GF-D8 (cell line): ENCODE results near the gene TCN1.
"Not testable (repeated sequence)": the region's sequence is repeated elsewhere in the genome, so short reads cannot be mapped to it uniquely, and the experiment has no call there.

Experiments used
- DNase-seq: peaks from one replicate; lab custom pipeline; 2025; lab: John Stamatoyannopoulos, UW

The TCN1 gene

GRCh38 chr11:59866397-59866796 is at the start of gene TCN1:
TSS of gene TCN1 (minus strand) at chr11:59866487. CDS start at chr11:59866470, 17 bp downstream.
- DNase-seq: peak; percentile 70

DNA sequence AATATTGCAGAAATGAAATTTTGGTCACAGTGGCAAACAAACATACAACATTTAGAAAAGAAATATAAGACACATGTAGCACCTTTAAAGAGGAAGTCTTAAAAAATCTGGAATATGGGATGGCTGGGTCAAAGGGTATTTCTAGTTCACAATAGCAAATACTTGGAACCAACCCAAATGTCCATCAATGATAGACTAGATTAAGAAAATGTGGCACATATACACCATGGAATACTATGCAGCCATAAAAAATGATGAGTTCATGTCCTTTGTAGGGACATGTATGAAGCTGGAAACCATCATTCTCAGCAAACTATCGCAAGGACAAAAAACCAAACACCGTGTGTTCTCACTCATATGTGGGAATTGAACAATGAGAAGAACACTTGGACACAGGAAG is 37.3 kb upstream of the TCN1 start:
- not testable (repeated sequence) for DNase-seq

GRCh38 chr11:59901306-59901705 is 35.0 kb upstream of the TCN1 start:
- no peak for DNase-seq

DNA sequence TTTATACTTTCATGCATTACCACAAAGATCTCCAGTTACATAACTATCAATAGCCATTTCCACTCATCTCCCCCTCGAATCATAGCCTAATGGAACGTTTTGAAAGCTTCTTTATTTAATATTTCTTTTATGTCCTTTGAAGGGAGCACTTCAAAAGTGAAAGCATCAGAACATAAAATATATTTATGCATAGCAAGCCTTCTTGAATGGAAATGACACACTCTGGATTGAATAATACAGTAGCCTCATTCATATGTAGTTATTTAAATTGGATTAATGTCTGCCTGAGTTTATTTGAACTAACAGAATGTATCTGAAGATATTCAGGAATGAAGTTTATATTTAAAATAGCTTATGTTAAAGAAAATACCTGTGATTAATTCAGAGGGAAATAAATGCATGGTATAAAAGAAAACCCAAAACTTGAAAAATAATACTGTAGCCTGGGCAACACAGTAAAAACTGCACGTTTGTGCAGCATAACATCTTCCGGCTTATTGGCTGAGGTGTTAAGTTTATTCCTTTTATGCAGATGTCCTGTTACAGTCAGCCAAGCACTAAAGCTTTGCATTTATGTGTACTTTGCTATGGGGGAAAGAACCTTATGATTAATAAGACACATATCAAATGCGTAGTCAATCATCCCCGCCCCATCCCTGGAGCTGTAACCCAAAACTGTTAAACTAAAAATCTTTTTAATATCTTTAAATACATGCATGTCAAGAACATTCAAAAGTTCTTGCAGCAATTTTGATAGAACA is 34.3 kb upstream of the TCN1 start:
- no peak for DNase-seq

- DNase-seq: no peak
Observed at GRCh38 chr11:59899532-59899931, 33.2 kb upstream of the TCN1 start.

- DNase-seq: no peak
Observed at GRCh38 chr11:59898650-59899049, 32.4 kb upstream of the TCN1 start.

DNA sequence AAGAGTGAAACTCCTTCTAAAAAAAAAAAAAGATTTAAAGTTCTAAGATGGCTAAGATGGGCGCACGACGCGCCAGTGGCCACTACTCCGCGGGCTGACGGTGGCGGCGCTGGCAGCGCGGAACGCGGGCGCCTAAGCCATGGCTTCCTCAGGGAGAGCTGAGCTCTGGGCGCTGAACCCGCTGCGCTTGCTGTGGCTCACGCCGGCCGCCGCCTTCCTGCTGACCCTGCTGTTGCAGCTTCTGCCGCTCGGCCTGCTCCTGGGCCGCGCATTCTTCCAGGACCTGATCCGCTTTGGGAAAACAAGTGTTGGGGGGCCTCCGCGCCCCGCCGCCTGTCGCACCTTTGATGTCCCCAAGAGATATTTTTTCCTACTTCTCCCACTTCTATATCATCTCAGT is 31.8 kb upstream of the TCN1 start:
- no peak for DNase-seq

- DNase-seq: no peak
Observed at GRCh38 chr11:59894616-59895015, 28.3 kb upstream of the TCN1 start.

- peak; percentile 33 for DNase-seq
Observed at GRCh38 chr11:59891781-59892181, 25.5 kb upstream of the TCN1 start.

DNA sequence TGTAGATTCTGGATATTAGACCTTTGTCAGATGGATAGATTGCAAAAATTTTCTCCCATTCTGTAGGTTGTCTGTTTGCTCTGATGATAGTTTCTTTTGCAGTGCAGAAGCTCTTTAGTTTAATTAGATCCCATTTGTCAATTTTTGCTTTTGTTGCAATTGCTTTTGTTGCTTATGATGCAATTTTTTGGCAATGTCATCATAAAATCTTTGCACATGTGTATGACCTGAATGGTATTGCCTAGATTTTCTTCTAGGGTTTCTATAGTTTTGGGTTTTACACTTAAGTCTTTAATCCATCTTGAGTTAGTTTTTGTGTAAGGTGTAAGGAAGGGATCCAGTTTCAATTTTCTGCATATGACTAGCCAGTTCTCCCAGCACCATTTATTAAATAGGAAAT is 20.9 kb upstream of the TCN1 start:
- DNase-seq: not testable (repeated sequence)

DNA sequence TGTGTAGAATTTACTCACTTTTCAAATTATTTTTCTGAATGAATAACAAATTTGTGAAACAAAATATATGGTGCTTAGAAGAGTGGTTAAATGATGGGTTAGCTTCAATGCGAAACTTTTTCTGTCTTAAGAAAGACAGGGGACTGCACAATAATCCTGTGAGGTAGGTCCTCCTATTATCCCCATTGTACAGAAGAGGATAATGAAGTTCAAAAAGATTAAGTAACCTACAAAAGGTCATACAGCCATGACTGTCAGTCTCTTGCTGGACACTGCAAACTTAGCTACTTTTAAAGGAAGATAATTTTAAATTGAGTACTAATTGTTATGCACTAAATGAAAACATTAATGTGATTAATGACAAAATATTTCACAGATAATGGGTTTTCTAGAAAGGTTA is 17.3 kb upstream of the TCN1 start:
- no peak for DNase-seq

- no peak for DNase-seq
Observed at GRCh38 chr11:59879567-59879966, 13.3 kb upstream of the TCN1 start.

DNA sequence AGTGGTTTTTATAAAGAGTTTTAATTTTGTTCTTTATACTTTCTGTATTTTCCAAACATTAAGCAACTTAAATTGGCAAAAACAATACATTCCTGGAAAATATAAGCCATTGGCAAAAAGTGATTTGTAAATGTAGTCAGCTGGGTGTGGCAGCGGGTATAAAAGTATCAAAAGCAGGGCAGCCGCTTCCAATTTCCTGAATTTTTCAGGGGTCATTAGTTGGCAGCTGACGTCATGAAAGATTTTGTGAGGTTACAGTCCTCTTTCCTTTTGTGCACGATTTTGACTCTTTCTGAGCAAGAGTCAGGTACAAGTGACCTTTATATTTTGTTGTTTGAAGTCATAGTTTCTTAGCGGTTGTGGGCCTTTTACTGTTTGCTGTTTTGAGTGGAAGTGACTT is 12.3 kb upstream of the TCN1 start, which contains the start of gene OOSP3:
TSS of gene OOSP3 (plus strand) at position 208 of the 400 bp plus-strand sequence. CDS start at position 235, 27 bp downstream.
- no peak for DNase-seq

DNA sequence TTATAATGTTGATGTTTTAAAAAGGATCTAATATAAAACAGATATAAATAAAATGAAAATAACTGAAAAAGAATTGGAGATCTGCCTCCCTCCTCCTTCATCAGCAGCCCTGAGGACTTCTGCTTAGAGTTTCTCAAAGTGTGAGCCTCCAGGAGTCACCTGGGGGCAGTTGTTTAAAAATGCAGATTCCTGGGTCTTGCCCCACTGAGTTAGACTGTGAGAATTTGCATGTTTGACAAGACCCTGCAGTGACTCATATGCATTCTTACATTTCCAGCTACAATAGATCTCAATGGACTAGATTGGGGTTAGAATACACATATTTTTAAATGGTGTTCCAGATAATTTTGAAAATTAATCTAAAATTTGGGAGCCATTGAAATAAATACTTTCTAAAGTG is 11.5 kb upstream of the TCN1 start:
- DNase-seq: no peak

- no peak for DNase-seq
Observed at GRCh38 chr11:59877325-59877724, 11.0 kb upstream of the TCN1 start.

GRCh38 chr11:59875856-59876519 is 9.7 kb upstream of the TCN1 start:
- no peak for DNase-seq

- no peak for DNase-seq
Observed at GRCh38 chr11:59872076-59872475, 5.8 kb upstream of the TCN1 start.

- DNase-seq: no peak
Observed at GRCh38 chr11:59867946-59868345, 1.7 kb upstream of the TCN1 start.

GRCh38 chr11:59866836-59867235 is 549 bp upstream of the TCN1 start:
- DNase-seq: no peak

DNA sequence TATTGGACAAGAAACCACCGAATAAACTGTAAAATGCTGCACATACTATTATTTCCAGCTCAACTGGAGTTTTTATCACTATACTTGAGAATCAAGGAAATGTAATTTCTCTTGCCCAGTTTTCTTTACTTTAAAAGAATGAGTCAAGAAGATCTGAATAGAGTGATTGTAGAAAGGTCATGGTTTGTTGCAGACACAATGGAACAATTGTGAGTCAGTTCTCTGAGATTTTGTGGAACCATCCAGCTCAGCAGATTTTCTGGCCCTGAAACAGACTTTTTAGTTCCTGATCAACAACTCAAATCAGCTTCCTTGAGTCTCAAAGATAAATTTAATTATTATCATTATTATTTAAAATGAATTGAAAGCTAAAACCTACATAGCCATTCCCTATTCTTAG is 1.3 kb downstream of the TCN1 start:
- DNase-seq: no peak

DNA sequence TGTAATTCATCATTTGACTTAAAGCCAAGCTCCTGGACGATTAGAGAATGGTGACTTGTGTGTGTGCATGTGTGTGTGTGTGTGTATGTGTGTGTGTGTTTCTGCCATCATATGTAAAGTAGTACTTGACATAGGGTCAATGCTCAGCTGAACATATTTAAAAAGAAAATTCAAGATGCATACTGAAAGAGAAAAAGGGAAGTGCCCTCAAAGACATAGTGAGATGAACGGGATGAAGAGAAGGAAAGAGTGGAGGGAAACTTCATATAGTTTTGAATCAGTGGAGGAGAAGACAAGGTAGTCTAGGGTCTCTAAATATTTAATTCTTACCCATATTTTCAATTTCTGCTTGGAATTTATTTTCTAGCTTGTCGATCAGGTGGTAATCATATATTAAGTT is 4.0 kb downstream of the TCN1 start:
- DNase-seq: no peak

- DNase-seq: peak; percentile 6
Observed at GRCh38 chr11:59859673-59860072, 6.6 kb downstream of the TCN1 start.
